ENCODE data around the gene OPCML. TPM values are rescaled to one million over a fixed set of nuclear protein-coding genes. Genes with fewer than 3 reads are reported as not detected.
"Not testable (repeated sequence)": the region's sequence is repeated elsewhere in the genome, so short reads cannot be mapped to it uniquely, and the experiment has no call there.

Gene OPCML
- polyA plus RNA-seq, 10 donors, result 0.84 to 2.8 (median 1.8) TPM

GRCh38 chr11:132373405-132374143, 1158.7 kb downstream of the OPCML start:
- no peak for DNase-seq

GRCh38 chr11:132370114-132370513, 1162.2 kb downstream of the OPCML start:
- DNase-seq, result not testable (repeated sequence)

DNA sequence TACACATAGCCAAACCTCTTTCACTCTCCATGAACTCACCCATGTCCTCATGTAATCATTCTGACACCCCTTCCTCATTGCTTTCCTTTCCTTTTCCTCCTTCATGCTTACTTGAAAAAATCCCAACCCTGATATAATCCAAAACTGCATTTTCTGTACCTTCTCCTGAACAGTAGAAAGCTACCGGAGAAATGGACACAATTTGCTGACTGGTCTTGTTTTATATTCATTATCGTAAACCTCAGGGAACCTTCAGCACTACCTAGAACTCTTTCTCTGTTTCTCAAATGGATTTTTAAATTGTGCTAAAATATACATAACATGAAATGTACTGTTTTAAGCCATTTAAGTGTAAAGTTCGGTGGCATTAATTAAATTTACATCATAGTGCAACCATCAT, 1165.0 kb downstream of the OPCML start:
- no peak for DNase-seq

DNA sequence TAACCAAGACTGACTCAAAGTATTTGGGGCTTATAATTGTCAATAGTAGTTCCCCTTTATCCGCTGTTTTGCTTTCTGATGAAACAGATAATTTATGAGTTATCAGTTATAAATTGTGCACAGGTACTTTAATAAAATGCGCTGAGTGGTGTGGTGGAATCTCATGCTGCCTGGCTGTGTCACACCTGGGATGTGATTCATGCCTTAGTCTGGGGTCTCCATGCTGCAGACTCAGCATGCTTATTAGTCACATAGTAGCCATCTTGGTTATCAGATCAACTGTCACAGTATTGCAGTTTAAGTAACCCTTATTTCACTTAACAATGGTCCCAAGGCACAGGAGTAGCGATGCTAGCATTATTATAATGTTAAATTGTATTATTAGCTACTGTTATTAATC, 1166.7 kb downstream of the OPCML start:
- DNase-seq, result no peak
